AG10803 (cell line): ENCODE data around the gene DDX46.
"Not testable (repeated sequence)": the region's sequence is repeated elsewhere in the genome, so short reads cannot be mapped to it uniquely, and the experiment has no call there.

Source experiments
- DNase-seq: peaks from one replicate; pipeline ENCODE4 v3.0.0; 2010; ENCODE audit warnings: low read depth
- H3K4me3 ChIP-seq: 2 replicates; pipeline ENCODE4 v1.5.1; 2011; ENCODE audit warnings: mild to moderate bottlenecking, low read length, control low read depth
- TF ChIP-seq, protein P1 (sequence below): conservative IDR thresholded peaks from 2 replicates; pipeline ENCODE4 v1.5.1; 2011; ENCODE audit warnings: mild to moderate bottlenecking, low read length, control low read depth, inconsistent platforms

The DDX46 gene

DNA sequence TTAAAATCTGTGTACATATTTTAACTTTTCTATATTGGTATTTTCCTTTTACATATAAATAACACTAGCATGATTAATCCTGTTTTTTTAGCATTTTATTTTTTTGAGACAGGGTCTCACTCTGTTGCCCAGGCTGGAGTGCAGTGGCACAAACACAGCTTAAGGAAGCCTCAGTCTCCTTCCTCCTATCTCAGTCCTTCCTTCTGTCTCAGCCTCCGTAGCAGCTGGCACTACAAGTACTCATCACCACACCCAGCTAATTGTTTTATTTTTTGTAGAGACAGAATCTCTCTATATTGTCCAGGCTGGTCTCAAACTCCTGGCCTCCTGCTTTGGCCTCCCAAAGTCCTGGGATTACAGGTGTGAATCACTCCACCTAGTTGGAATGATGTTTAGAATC is 85.7 kb downstream of the DDX46 start:
- no peak overlapping the region for H3K4me3 ChIP-seq
- no peak for DNase-seq
- TF ChIP-seq, protein P1, sequence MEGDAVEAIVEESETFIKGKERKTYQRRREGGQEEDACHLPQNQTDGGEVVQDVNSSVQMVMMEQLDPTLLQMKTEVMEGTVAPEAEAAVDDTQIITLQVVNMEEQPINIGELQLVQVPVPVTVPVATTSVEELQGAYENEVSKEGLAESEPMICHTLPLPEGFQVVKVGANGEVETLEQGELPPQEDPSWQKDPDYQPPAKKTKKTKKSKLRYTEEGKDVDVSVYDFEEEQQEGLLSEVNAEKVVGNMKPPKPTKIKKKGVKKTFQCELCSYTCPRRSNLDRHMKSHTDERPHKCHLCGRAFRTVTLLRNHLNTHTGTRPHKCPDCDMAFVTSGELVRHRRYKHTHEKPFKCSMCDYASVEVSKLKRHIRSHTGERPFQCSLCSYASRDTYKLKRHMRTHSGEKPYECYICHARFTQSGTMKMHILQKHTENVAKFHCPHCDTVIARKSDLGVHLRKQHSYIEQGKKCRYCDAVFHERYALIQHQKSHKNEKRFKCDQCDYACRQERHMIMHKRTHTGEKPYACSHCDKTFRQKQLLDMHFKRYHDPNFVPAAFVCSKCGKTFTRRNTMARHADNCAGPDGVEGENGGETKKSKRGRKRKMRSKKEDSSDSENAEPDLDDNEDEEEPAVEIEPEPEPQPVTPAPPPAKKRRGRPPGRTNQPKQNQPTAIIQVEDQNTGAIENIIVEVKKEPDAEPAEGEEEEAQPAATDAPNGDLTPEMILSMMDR: no peak

DNA sequence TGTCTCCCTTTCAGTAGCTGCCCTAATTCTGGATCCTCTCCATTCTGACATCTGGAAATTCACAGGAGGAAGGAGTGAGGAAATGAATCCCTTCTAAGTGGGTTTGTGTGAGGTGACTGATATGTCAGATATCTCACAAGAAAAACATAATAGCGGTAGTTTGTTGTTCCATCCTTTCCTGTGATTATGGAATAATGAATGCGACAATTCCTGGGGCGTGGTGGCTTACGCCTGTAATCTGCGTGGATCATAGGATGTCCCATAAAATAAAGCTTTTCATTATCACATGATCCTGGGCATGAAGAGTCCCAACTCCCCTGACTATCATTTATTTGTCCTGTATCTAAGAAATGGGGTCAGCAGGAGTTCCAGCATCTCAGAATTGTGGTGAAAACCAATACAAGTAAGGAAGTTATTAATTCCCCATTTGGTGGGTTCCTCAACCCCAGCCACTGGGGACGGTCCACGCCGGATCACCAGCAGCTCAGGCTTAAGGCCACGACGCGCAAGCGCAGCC is 86.8 kb downstream of the DDX46 start:
- peak; percentile 45 for DNase-seq
- TF ChIP-seq, protein P1: no peak
- H3K4me3 ChIP-seq: peak overlapping the region; percentile 35

DNA sequence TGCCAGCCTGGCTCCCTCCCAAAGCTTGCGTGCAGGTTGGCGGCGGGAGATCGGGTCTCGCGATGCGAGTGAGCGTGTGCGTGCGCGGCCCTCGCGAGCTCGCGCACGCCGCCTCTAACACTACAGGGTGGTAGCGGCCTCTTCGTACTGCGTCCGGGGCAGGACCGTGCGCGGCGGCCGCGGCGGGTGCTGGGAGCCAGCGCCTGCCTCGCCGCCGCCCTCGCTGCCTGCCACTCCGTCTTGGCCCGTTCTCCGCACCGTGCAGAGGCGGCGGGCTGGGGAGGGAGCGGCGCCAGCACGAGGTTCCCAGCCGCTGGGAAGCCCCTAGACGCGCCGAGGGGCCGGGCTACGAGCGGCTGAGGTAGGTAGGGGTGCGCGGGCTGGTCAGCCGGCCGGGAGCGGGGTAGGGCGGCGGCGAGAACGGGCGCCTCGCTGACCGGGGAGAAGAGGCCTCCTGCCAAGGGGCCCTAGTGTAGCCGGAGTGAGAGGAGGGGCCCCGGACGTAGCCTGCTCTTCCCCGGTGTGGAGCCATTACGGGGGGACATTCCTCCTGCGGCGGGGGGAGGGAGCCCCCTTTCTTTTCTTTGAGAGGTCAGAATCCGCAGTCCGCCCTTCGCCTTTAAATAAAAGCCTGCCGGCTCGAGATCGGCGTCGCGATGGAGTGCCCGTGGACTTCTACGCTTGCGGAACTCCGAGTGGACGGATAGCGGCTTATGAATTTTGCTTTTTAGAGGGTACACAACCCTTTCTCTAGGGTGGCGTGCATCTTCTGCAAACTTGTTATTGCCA is 87.5 kb downstream of the DDX46 start, which contains the start of gene C5orf24:
Gene C5orf24, plus strand, starts transcription at position 117 of the 789 bp plus-strand sequence. CDS start 8,933 bp downstream, outside the sequence.
- peak within 1 kb of the TSS; percentile 73 for H3K4me3 ChIP-seq
- TF ChIP-seq, protein P1: no peak
- DNase-seq: peak; percentile 96

DNA sequence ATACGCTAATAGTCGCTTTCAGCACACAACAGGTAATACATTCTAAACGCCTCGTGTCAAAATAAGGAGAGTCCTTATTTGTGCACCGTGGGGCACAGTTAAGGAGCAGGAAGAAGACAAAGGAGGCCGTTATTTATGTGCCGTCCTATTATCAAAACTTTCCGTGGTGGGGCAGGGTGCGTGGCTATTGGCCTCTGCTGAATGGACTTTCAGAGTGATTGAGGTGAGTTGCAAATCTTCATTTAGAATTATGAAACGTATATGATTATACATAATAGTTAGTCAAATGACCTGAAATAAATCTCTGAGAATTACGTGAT is 88.0 kb downstream of the DDX46 start:
- TF ChIP-seq, protein P1: no peak
- DNase-seq: no peak

DNA sequence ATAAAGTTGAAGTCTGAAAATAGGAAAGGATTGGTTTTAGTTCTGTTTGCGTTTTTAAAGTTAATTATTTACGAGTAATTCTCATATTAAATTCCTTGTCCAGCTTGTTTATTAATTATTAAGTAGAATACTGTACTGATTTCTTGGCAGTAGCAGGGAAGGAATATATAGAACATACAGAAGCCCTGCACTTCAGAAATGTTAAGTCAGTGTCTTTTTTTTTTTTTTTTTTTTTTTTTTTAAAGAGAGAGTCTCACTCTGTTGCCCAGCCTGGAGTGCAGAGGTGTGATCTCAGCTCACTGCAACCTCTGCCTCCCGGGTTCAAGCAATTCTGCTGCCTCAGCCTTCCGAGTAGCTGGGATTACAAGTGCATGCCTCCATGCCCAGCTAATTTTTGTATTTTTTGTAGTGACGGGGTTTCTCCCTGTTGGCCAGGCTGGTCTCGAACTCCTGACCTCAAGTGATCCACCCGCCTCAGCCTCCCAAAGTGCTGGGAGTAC is 90.9 kb downstream of the DDX46 start:
- not testable (repeated sequence) for H3K4me3 ChIP-seq, DNase-seq

More for the DNA sequence above, 88.0 kb downstream of the DDX46 start:
- peak overlapping the region; percentile 73 for H3K4me3 ChIP-seq

DNA sequence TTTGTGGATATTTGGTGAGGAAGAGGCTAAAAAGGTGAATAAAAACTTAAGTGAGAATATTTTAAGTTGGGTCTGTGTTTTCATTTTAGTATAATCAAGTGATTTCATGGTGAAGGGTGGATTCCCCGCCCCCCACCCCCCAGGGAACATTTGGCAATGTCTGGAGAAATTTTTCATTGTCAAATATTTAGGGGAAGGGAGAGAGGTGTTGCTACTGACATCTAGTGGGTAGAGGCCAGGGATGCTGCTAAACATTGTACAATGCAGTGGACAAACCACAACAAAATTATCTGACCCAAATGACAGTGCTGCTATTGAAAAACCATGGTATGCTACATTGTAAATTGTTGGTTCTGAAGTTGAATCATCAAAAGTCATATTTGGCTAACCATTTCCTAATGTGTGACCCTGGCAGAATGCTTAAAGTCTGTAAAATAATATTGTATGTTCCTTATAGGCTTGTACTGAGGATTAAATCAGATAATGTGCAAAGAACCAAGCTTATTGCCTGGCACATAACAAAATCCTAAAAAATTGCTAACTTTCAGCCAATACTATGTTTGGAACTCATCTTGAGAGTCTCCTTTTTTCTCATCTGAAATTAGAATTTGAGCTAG is 92.8 kb downstream of the DDX46 start:
- TF ChIP-seq, protein P1: peak; percentile 72
- peak; percentile 64 for DNase-seq
- no peak overlapping the region for H3K4me3 ChIP-seq

DNA sequence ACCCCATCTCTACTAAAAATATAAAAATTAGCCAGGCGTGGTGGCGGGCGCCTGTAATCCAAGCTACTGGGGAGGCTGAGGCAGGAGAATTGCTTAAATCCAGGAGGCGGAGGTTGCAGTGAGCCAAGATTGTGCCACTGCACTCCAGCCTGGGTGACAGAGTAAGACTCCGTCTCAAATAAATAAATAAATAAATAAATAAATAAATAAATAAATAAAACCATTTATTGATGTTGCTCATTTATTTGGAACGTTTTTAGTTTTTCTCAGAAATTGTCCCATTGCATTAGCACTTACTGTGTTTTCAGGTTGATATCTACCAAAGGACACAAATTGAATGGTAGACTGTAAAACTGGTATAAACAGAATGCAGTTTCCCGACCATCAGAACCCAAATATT is 97.9 kb downstream of the DDX46 start:
- not testable (repeated sequence) for H3K4me3 ChIP-seq, DNase-seq

DNA sequence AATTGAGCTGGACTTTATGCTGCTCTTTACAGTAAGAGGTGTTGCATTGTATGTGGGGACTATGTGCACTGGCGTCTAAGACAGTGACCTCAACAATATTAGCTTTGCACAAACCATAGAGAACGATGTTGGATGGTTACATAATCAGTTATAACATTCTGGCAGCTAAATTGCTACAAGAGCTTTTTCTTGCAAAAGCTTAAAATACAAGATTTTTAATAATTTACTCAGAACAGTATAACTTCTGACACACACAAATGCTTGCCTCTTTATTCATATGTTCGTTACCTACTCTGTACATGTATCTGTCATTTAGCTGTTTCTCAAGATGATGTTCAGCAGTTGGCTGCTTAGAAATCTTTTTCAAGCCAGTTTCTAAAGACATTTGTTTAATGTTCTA is 98.8 kb downstream of the DDX46 start:
- no peak overlapping the region for H3K4me3 ChIP-seq
- no peak for DNase-seq
- TF ChIP-seq, protein P1: no peak
